ENCODE results near the gene CNOT9.

- TF ChIP-seq CTCF (IDR thresholded peaks at IDR 0.05; ENCODE audit: low read length) (no peak), EZH2 (IDR thresholded peaks at IDR 0.05; ENCODE audit: borderline replicate concordance, low read length) (no peak)
These were observed 13.4 kb downstream of the CNOT9 start for GRCh38 chr2:218582076-218582475.

All from OCI-LY1 (cell line).